SK-N-DZ (cell line): ENCODE measurements around the gene IFNA10.
"Not testable (repeated sequence)": the region's sequence is repeated elsewhere in the genome, so short reads cannot be mapped to it uniquely, and the experiment has no call there.

Experiments used
- DNase-seq: peaks from one replicate; pipeline ENCODE4 v3.0.0-alpha.2; 2015; ENCODE audit warnings: low spot score
- small RNA-seq, 2 experiments: library from RNA; depleted of rRNA; stranded (forward); fragments of <200 nt; gene quantifications; one replicate each; pipeline ENCODE3, GENCODE V24; 2014

IFNA10 gene

GRCh38 chr9:21194867-21195776, 11.8 kb downstream of the IFNA10 start:
- not testable (repeated sequence) for DNase-seq

GRCh38 chr9:21187487-21187886, 19.5 kb downstream of the IFNA10 start, which contains the start of gene IFNA4:
Gene IFNA4, minus strand, starts transcription at chr9:21187587. Its CDS starts 56 bp downstream, at chr9:21187531.
- DNase-seq = not testable (repeated sequence)

- DNase-seq = not testable (repeated sequence)
Observed at GRCh38 chr9:21182810-21183736, 23.9 kb downstream of the IFNA10 start.

- no peak for DNase-seq
Observed at GRCh38 chr9:21174671-21175070, 32.3 kb downstream of the IFNA10 start.

GRCh38 chr9:21172156-21172555, 34.8 kb downstream of the IFNA10 start:
- DNase-seq = no peak

- no peak for DNase-seq
Observed at GRCh38 chr9:21171351-21171750, 35.6 kb downstream of the IFNA10 start.

GRCh38 chr9:21166560-21166959, 40.4 kb downstream of the IFNA10 start, which contains the start of gene IFNA21:
Gene IFNA21, minus strand, starts transcription at chr9:21166660. Its CDS starts 48 bp downstream, at chr9:21166612.
- not testable (repeated sequence) for DNase-seq

- DNase-seq = no peak
Observed at GRCh38 chr9:21165516-21165915, 41.4 kb downstream of the IFNA10 start.

- no peak for DNase-seq
Observed at GRCh38 chr9:21160178-21160577, 46.8 kb downstream of the IFNA10 start.

Small RNA genes lying within 50 kb of the gene (small RNA-seq; reads per million reads assigned to genes)
- gene RF00019 = 0 reads per million in 2 experiments
